Kidney capillary endothelial cell (primary cell): ENCODE data around the gene KRT1.
"Not testable (repeated sequence)": the region's sequence is repeated elsewhere in the genome, so short reads cannot be mapped to it uniquely, and the experiment has no call there.

Source experiments
- DNase-seq: peaks from one replicate; pipeline ENCODE4 v3.0.0-alpha.2; 2018; ENCODE audit warnings: low spot score

KRT1 gene

GRCh38 chr12:52680363-52680762 is at the start of gene KRT1:
TSS of gene KRT1 (minus strand) at chr12:52680407. CDS start at chr12:52680348, 59 bp downstream.
- no peak for DNase-seq

DNA sequence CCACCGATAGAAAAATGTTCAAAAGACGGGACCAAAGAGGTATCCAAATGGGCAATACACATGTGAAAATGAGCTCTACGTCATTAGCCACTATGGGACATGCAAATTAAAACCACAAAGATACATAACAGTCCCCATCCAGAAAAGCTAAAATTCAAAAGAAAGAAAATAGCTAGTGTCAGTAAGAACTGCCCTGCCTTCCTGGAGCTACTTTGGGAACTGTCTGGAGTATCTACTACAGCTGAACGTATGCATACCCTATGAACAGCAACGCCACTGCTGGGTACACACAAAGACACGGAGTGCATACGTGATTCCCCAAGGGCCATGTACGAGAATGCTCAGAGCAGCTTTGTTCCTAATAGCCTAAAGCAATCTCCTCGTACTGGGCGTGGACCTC is 48.9 kb upstream of the KRT1 start:
- no peak for DNase-seq

- DNase-seq: no peak
These were observed 48.2 kb upstream of the KRT1 start for GRCh38 chr12:52728374-52728773.

DNA sequence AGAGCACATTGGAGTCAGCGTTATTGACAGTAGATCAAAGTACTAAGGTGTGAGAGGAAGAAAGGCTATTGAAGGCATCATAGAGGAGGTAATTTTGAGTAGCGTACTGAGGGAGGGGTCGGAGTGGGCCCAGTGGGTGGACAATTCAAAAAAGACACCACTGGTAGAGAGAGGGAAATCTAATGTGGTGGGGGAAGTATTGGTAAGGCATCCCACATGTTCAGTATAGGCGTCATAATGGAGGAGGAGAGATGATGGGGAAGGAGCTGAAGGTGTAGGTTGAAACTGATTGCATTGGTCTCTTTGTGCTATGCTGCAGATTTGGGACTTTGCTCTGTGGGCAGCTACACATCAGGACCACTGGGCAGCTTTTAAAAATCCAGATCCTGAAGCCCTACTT is 46.8 kb upstream of the KRT1 start:
- no peak for DNase-seq

DNA sequence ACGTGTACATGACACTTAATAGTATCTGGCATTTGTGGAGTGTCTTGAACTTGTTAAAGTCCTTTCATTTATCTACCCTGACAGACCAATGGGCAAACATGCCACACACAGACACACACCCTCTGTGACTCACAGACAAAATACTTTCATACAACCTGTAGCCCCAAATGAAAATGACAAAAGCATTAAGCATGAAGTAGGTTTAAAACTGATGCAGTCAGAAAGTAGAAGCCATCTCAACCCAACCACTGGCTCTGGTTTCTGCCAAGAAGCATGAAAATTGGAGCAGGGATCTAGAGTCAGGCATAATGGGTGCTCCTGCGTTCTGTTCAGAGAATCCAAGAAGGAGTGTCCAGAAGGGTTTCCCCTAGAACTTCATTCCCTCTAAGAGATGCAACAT is 46.2 kb upstream of the KRT1 start:
- no peak for DNase-seq

- no peak for DNase-seq
These were observed 44.2 kb upstream of the KRT1 start for GRCh38 chr12:52724384-52724783.

DNA sequence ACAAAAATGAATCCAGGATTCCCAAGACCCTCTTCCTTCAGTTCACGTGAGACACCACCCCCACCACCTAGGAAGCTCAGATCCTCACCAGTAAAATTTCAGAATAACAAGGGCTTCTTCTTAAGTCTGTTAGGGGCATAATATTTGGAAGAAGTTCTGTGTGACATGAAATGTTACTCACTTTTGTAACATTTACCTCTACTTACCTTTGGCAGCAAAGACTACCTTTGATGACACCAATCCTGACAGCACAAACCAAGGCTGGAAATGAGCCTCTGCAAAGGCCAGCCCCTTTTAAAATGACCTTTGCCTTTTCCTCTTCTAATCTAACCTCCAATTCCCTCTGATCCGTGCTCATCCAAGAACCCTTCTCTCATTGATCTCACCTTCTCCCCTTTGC is 42.5 kb upstream of the KRT1 start:
- DNase-seq: no peak

- DNase-seq: no peak
These were observed 41.7 kb upstream of the KRT1 start for GRCh38 chr12:52721838-52722470.

GRCh38 chr12:52720365-52720886 is 40.2 kb upstream of the KRT1 start:
- DNase-seq: no peak

- no peak for DNase-seq
These were observed 35.9 kb upstream of the KRT1 start for GRCh38 chr12:52716061-52716460.

DNA sequence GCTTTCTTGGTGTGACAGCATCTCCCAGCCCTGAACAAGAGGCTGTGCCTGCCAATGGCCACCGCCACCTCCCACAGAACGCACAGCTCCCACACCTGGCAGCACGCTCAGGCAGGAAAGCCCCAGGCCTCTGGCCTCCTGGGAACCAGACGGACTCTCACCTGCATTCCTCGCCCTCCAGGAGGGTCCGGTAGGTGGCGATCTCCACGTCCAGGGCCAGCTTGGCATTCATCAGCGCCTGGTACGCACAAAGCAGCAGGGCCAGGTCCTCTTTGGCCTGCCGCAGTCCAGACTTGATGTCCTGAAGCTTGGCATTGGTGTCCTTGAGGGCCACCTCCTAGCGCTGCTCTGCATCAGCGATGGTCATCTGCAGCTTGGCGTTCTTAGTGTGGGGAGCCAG is 35.2 kb upstream of the KRT1 start:
- DNase-seq: no peak

GRCh38 chr12:52714887-52715281 is 34.7 kb upstream of the KRT1 start:
- DNase-seq: no peak

- DNase-seq: no peak
These were observed 34.0 kb upstream of the KRT1 start for GRCh38 chr12:52713960-52714886.

DNA sequence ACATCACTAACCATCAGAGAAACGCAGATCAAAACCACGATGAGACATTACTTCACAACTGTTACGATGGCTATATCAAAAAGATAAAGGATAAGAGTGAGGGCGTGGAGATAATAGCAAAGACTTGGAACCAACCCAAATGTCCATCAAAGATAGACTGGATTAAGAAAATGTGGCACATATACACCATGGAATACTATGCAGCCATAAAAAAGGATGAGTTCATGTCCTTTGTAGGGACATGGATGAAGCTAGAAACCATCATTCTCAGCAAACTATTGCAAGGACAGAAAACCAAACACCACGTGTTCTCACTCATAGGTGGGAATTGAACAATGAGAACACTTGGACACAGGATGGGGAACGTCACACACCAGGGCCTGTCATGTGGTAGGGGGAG is 31.9 kb upstream of the KRT1 start:
- not testable (repeated sequence) for DNase-seq

- no peak for DNase-seq
These were observed 30.5 kb upstream of the KRT1 start for GRCh38 chr12:52710730-52711129.

- no peak for DNase-seq
These were observed 27.8 kb upstream of the KRT1 start for GRCh38 chr12:52708010-52708409.

DNA sequence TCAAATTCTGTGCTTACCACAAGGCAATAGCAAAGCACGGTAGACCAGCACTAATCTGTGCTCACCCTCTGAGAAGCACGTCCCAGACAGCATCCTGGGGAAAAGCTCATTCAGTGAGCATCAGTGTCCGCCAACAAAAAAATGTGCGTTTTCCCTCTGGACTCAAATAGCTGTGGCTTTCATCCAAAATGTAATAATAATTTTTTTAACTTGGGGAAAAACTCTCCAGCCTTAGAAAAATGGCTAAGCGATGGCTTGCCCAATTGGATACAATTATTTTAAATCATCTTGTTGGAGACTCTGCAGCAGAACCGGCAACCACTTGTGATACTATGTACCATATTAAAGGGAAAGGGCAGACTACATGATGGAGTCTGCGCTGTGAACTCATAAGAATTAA is 24.3 kb upstream of the KRT1 start:
- DNase-seq: no peak

GRCh38 chr12:52703878-52704277 is 23.7 kb upstream of the KRT1 start:
- no peak for DNase-seq

DNA sequence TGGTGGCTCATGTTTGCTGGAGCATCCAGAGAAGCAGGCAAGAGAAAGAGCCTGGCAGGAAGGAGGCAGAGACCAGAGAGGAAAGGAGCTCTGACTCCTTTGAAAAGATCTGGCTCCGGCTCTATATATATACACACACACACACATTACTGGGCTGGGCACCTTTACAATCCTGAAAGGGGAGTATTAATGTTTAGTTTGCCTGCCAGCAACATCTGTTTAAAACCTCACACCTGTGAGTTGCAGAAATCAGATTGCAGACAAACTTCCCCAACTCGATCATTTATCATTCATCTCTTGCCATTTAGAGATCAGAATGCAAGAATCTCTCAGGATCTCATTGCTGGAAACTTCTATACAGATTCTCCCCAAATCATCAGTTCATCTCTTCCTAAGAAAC is 23.2 kb upstream of the KRT1 start, which contains the start of gene KRT77:
KRT77 (minus strand) TSS at position 101 of the 400 bp plus-strand sequence; CDS start at position 11, 90 bp downstream.
- DNase-seq: no peak

GRCh38 chr12:52702338-52702737 is 22.1 kb upstream of the KRT1 start:
- no peak for DNase-seq

DNA sequence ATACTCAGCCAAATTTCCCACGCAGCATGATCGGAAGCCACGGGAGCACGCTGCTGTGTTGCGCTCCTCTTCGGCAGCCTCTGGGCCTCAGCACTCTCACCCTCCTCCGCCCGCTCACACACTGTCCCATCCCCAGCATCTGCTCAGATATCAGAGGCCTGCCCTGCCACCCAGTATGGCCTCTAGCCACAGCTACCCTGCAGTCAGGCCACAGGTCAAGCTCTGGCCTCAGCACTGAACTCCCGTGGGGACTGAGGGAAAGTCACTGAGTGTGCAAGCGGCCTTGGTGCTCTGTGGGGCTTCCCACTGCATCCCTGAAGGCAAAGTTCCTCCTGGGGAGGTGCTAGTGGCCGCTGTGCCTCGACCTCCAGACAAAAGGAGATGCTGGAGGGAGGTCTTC is 21.1 kb upstream of the KRT1 start:
- no peak for DNase-seq

DNA sequence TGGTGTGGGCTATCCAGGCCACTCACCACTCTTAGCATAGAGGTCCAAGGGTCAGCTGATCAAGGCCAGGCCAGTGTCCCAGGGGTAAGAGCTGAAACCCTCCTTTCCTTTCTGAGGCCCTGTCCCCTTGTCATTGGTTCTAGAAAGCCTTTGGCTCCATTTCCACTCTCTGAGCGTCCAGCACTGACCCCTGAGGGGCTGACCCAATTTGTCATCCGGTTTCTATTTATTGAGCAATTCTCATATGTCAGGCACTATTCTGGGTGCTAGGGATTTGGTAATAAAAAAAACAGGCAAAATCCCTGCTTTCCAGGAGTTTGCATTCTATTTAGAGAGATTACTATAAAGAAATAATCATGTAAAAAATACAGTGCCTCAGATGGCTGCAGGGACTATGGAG is 19.8 kb upstream of the KRT1 start:
- DNase-seq: no peak

GRCh38 chr12:52699373-52699772 is 19.2 kb upstream of the KRT1 start:
- DNase-seq: no peak
